Measurements from ENCODE around the gene KRTAP2-4. TPM values are rescaled to one million over a fixed set of nuclear protein-coding genes. Genes with fewer than 3 reads are reported as not detected.

The KRTAP2-4 gene
- total and polyA plus RNA-seq, 2 of the 4 experiments (the other 2 are of a cell fraction): not detected

- no peak overlapping the region for H4K5ac ChIP-seq (ENCODE audit: low read depth, low read length)
- POLR2A ChIA-PET (ENCODE audit: unreplicated experiment): no interaction called here
Measured at GRCh38 chr17:41073676-41074075, 8.0 kb upstream of the KRTAP2-4 start.

More at GRCh38 chr17:41073676-41074075, 8.0 kb upstream of the KRTAP2-4 start:
- Histone ChIP-seq H2AK9ac (replicated peaks; ENCODE audit: low read depth, low read length, poor library complexity) (no peak overlapping the region), H2BK120ac (ENCODE audit: low read depth, low read length) (no peak overlapping the region), H4K91ac (ENCODE audit: insufficient read depth, low read depth, low read length) (no peak overlapping the region), H3K4me3 (ENCODE audit: insufficient read depth, low read depth, low read length) (no peak overlapping the region), H2BK5ac (ENCODE audit: low read depth, low read length, poor library complexity, severe bottlenecking) (no peak overlapping the region), H3K4ac (ENCODE audit: low read depth, low read length) (no peak overlapping the region), H2BK15ac (ENCODE audit: low read depth, low read length) (no peak overlapping the region), H3K14ac (replicated peaks; ENCODE audit: low read depth, low read length) (no peak overlapping the region), H3K9ac (ENCODE audit: low read depth, low read length) (no peak overlapping the region), H3K4me1 (ENCODE audit: control insufficient read depth, insufficient read depth, low read length) (no peaks in the 10 kb centered on the region), H3K4me2 (ENCODE audit: low read depth, low read length) (no peak overlapping the region), H3K9me3 (ENCODE audit: control insufficient read depth, insufficient read depth, low read length) (no peaks in the 10 kb centered on the region), H3K23ac (ENCODE audit: low read depth, low read length) (no peak overlapping the region), H3K9me1 (ENCODE audit: insufficient read depth, low read length) (no peaks in the 10 kb centered on the region), H4K8ac (ENCODE audit: low read depth in 2 of 2, low read length in 2 of 2) (no peak overlapping the region), H3K56ac (ENCODE audit: extremely low read depth, insufficient read depth, low read length) (no peak overlapping the region), H2BK20ac (ENCODE audit: low read depth, low read length) (no peak overlapping the region), H3K36me3 (ENCODE audit: control insufficient read depth, insufficient read depth, low read length) (no peaks in the 10 kb centered on the region), H3K79me1 (ENCODE audit: low read depth in 1 of 2, low read length in 2 of 2) (no peaks in the 10 kb centered on the region), H3K27me3 (ENCODE audit: control insufficient read depth, insufficient read depth, low read length) (no peaks in the 10 kb centered on the region), H3K27ac (ENCODE audit: insufficient read depth, low read length) (no peak overlapping the region), H2AFZ (replicated peaks; ENCODE audit: low read length, poor library complexity) (no peak overlapping the region), H3K18ac (ENCODE audit: low read depth, low read length) (no peak overlapping the region), H4K20me1 (ENCODE audit: insufficient read depth, low read length) (no peaks in the 10 kb centered on the region), H2AK5ac (ENCODE audit: low read depth, low read length) (no peak overlapping the region)
- WGBS, 2 experiments (ENCODE audit: extremely low coverage in 2 of 2, insufficient read length in 1 of 2): no CpG with 5 or more reads among the region's 2 CpGs
- CTCF ChIA-PET: no interaction called here
- dilution Hi-C loops (cut with HindIII; ENCODE audit: low sequenced_read_pairs, unreplicated experiment) (no loop called here), intact Hi-C loops (cut with micrococcal nuclease) (no loop called here), in situ Hi-C loops (cut with MboI; ENCODE audit: low sequenced_read_pairs) (no loop called here)
- TF ChIP-seq MXI1 (IDR thresholded peaks at IDR 0.05; ENCODE audit: borderline replicate concordance, low read depth, low read length) (no peak), BHLHE40 (IDR thresholded peaks at IDR 0.05; ENCODE audit: low read depth, low read length) (no peak), NFE2L2 (IDR thresholded peaks at IDR 0.05; ENCODE audit: low read depth, low read length) (no peak), ELK1 (IDR thresholded peaks at IDR 0.05; ENCODE audit: borderline replicate concordance, low read depth, low read length) (no peak), POLR2A (IDR thresholded peaks at IDR 0.05; ENCODE audit: low read depth, low read length) (no peak), RAD21 (IDR thresholded peaks at IDR 0.05; ENCODE audit: low read length) (no peak), FOS (IDR thresholded peaks at IDR 0.05; ENCODE audit: low read depth, low read length) (no peak), RCOR1 (IDR thresholded peaks at IDR 0.05; ENCODE audit: insufficient replicate concordance, low read length) (no peak), RFX5 (IDR thresholded peaks at IDR 0.05; ENCODE audit: low read depth, low read length) (no peak), CHD1 (IDR thresholded peaks at IDR 0.05; ENCODE audit: low read depth, low read length) (no peak), CTCF (conservative IDR thresholded peaks at IDR 0.05; ENCODE audit: low read depth, low read length) (no peak), MAFK (IDR thresholded peaks at IDR 0.05; ENCODE audit: low read depth, low read length) (no peak), USF2 (IDR thresholded peaks at IDR 0.05; ENCODE audit: low read depth, low read length) (no peak), CEBPB (IDR thresholded peaks at IDR 0.05; ENCODE audit: low read depth, low read length) (no peak)
- DNase-seq: no peak
- BruUV-seq (replicated peaks): no TSS peak
- ATAC-seq (ENCODE audit: low read depth): no peak

Data from IMR-90 (cell line).